GM21367 (cell line): ENCODE data around the gene MIPEP.

Experiments
- ATAC-seq: cut with Tn5 transposase; IDR thresholded peaks from one replicate; pipeline ENCODE4 v1.9.1; 2021; ENCODE audit not compliant: unreplicated experiment

The MIPEP gene

DNA sequence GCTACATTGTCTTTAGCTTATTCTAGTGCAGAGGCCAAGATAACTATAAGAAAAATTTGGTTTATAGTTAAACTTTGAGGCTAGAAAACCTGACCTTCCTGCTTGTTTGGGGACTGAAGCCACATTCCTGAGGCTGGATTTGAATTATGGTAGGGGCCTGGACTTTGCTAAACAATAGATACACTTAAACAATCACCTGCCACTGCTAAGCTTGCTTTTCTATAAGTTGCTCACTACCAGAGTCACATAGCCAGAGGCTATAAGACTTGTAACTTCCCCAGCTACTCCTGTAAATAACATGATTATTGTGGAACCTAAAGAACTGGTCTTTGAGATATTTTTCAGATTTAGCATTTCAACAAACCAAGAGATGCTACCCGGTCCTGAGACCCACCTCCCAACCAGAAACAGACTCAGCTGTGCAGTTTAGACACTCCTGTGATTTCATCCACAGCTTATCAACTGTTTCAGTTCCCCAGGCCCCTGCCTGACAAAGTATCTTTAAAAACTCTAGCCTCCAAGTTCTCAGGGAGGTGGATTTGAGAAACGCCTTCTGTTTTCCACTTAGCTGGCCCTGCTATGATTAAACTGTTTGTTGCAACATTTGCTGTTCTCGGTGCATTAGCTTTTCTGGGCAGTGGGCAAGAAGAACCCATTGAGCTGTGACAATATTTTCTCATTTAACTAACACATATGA is 77.7 kb downstream of the MIPEP start:
- ATAC-seq: no peak

DNA sequence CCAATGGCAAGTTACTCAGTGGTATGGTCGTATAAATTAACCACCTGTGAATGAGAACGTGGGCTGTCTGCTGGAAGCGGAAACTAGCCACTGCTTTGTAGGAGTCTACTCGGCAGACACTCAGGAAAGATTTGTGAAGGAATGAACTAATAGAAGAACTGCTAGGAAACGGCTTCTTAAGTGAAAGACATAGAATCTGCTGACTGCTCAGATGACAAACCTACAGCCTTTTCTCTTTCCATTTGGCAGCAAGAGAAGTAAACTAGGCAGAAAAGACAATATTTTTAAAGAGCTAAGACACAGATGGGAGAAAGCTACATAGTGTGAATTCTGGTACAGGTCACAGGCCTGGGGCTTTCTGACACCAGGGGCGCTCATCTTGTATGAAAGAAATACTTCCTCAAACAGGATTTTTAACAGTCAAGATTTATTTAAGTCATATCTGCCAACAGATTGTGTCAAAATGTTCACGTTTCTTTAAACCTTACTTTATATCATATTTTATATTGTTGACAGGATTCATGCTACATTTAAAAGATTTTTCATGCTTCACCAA is 78.4 kb downstream of the MIPEP start:
- no peak for ATAC-seq

DNA sequence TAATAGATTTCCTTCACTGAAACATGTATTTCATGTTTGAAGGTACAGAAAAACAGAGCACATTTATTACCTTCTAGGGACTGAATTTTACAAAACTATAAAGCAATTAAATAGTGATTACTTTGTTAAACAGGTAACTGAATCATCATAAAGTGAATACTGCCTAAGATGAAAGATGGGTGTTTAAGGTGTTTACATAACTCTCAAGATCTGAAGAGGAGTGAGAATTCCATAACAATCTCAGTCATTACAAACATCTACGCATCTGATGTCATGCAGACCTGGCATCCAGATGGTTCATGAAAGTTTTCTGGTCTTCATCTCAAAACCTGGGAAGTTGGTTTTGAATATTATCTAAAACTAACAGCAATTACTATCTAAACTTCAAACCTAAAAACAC is 80.4 kb downstream of the MIPEP start:
- ATAC-seq: no peak

DNA sequence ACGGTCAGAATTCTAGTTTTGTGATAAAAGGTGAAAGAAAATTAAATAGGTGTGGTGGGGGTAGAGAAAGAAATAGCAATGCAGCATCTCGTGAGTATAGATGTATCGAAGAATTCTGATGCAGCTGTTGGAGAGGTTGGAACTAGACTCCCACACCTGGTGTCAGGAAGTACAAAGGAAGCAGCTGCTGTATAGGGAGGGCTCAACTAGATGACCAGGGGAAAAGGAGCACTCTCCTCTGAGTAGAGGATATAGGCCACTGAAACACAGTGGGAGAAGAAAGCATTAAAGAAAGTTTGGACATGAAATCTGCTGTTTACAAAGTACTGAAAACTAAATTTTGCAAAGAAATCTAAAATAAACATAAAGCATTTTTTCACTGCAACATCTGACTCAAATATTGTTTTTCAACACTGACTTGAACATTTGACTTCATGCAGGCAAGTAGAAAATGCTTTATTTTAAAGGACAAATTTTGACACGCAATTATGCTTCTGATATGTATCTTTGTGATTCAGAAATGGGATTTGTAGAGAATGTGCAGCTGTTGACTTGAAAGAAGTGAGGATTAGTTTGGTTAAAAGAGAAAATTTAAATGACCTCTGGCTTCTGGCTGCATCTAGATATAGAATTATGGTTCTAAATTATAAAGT is 82.2 kb downstream of the MIPEP start:
- no peak for ATAC-seq

- ATAC-seq: no peak
These were observed 83.4 kb downstream of the MIPEP start for GRCh38 chr13:23805821-23806220.

DNA sequence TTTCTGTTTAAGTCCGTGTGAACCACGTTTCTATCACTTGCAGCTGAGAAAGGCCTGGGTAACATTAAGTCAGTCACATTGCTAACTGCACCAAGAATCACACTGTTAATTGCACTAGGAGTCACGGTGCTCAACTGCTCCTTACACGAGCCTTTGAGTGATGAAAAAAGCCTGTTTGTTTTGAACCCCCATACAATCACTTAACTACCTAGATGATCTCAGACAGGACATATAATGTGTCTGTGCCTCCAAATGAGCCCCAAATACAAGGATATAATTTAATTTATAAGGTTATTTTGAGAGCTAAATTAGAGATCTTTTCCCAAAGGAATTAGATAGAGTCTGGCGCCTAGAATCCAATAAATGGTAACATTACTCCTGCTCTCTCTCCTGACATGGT is 84.1 kb downstream of the MIPEP start:
- no peak for ATAC-seq

GRCh38 chr13:23804166-23804565 is 85.0 kb downstream of the MIPEP start:
- no peak for ATAC-seq

- ATAC-seq: no peak
These were observed 88.1 kb downstream of the MIPEP start for GRCh38 chr13:23801141-23801540.

DNA sequence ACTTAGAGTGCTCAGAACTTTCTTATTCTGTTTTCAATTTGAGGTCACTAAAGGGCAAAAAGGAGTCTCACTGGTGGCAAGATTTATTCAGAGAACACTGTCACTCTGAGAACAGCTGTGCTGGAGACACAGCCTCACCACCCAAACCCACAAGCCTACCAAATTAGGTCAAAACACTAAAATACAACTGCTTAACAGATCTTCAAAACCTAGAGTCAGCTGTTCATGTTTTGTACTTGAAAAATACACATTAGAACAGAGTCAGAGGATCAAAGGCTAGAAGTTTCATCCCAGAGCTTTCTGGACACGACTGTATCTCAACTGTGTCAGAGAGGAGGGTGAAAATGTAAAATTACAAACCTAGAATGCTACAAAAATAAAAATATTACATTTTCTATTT is 89.3 kb downstream of the MIPEP start:
- peak; percentile 81 for ATAC-seq

DNA sequence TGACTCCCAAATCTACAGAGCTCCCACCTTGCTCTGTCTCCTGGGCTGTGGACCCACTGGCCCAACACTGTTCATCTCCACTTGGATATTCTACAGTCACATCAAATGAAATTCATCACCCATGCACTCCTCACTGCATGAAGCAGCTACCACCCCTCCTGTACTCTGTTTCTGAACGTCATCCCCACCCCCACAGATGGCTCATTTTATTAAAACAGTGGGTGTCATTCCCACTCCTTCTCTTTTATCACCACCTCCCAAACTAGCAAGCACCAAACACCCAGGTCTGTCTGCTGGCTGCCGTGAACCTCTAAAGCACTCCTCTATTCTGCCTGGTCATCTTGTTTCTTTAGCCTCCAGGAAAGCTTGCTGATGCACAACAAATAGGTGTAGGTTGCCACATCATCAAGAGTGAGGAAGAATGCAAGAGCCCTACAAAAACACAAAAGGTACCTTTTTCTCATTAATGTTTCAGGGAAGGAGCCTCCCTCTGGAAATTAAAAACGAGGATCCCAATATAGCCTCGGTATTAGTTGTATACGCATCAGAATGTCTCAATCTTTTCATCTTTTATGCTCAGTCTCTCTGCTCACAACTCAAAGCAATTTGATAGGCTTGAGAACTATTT is 91.8 kb downstream of the MIPEP start:
- no peak for ATAC-seq

- no peak for ATAC-seq
These were observed 92.6 kb downstream of the MIPEP start for GRCh38 chr13:23796551-23796950.

DNA sequence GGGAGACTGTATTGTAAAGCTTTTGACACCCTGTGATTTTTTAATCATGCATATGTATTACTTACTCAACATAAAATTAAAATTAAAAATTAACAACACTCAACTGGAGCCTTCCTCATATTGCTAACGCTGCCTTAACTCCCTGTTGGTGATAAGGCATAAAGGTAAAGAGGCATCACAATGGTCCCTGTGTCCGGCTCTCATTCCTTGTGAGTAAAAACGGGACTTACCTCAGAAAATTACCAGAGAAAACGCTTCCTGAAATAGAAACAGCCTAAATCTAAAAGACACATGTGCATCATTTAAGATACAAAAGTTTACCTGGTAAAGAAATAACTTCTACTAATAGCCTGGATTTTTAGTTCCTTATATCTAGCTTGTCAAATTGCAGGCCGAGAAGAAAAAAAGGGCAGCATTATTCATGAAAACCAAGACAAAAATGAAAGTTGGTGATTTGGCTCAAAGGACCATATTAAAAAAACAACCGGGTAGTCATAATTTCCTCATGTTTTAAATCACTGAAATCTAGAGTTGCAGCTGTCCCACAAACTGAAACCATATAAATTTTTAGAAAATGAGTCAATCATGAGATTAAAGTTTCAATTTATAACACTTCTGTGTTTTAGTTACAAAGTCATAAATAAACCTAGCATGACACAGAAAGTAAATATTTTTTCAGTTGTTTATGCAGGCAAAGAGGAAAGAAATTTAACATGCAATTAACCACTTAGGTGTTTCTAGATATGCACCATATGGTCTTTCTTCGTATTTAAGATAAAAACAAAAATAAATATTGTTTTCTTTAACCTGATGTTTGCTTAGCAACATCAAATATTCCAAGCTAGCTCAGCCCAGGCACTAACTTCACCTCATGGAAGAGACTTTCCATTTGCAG is 94.7 kb downstream of the MIPEP start:
- ATAC-seq: peak; percentile 47

GRCh38 chr13:23793711-23794110 is 95.5 kb downstream of the MIPEP start:
- no peak for ATAC-seq

- no peak for ATAC-seq
These were observed 96.5 kb downstream of the MIPEP start for GRCh38 chr13:23792680-23793079.

DNA sequence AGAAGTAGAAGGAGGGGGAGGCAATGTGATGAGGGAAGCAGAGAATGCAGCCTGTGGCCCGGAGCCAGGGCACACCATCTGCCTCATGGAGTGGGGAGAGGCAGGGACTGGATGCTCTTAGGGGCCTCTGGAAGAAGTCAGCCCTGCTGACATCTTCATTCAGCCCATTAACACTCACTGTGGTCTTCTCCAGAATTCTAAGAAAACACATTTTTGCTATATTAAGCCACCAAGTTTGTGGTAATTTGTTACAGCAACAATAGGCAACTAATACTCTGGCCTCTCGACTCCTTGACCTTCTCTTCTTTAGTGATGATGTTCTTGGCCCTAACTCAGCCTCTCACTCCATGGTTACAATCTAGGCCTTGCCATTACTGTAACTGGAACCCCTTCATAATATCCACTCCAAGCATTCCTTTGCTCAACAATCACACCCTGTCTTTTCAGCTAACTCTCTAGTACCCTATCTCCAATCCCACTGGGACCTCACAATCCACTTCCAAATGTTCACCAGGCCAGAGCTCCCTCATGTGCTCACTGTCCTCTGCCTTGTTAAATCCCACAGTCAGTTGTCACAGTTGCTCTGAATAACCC is 98.5 kb downstream of the MIPEP start:
- no peak for ATAC-seq

- no peak for ATAC-seq
These were observed 99.4 kb downstream of the MIPEP start for GRCh38 chr13:23789576-23790346.

GRCh38 chr13:23788459-23788858 is 100.7 kb downstream of the MIPEP start:
- no peak for ATAC-seq

DNA sequence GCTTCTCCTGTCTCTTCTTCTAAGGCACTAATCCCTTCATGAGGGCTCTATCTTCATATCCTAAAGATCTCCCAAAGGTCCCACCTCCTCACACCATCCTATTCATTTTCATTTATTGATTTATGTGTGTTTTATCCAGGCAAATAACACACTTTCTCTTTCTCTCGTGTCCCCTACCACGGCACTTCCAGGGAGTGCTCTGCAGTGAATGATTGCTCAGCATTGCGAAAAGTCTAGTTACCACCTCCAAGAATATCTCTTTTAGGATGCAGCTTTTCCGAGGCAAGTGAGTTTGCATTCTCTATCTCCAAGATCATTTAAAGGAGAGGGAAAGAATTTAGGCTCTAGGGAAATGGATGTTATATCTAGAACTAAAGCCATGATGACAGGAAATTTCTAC is 101.7 kb downstream of the MIPEP start:
- no peak for ATAC-seq

DNA sequence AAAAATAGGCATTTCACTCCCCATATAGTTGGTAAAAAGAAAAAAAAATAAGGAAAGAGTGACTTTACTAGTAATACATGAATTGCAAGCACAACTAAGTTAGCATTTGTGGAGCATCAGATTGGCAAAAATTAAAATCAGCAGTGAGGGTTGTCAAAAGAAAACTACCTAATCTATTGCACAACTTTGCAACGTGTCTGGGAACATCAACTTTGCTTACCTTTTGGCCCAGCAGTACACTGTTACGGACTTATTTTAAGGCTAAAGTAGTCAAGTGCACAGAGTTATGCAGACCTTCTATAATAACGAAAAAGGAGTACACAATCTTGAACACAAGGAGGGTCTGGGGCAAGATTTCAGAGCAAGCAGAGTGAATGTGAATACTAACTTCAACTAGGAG is 102.6 kb downstream of the MIPEP start:
- no peak for ATAC-seq

GRCh38 chr13:23778879-23779278 is 110.3 kb downstream of the MIPEP start:
- ATAC-seq: no peak
